Neural cell (in vitro differentiated cells): ENCODE data around the gene HAO2. TPM values are rescaled to one million over a fixed set of nuclear protein-coding genes. Genes with fewer than 3 reads are reported as not detected.

Experiments
- H2AFZ ChIP-seq: fragments of 200-600, 300-800 bp; sonication (generic), shearing (Covaris generic); 2 replicates; pipeline ENCODE4 v1.6.0; 2014; ENCODE audit warnings: low read depth, mild to moderate bottlenecking, antibody characterized with exemption, low read length, moderate library complexity
- H3F3A ChIP-seq: fragments of 200-600 bp; shearing (Covaris generic); 2 replicates; pipeline ENCODE4 v1.6.1; 2016; ENCODE audit warnings: mild to moderate bottlenecking, moderate library complexity, mixed read lengths, antibody characterized with exemption, low read length; ENCODE audit not compliant: insufficient read depth, poor library complexity, severe bottlenecking
- H3K27ac ChIP-seq: fragments of 200-600, 300-800 bp; sonication (generic), shearing (Covaris generic); 2 replicates; pipeline ENCODE4 v1.5.1; 2014; ENCODE audit warnings: mild to moderate bottlenecking, low read length, moderate library complexity
- H3K27me3 ChIP-seq: fragments of 300-800, 200-600 bp; sonication (generic), shearing (Covaris generic); 2 replicates; pipeline ENCODE4 v1.6.0; 2014; ENCODE audit warnings: mild to moderate bottlenecking, low read depth, low read length, moderate library complexity; ENCODE audit not compliant: insufficient read depth
- H3K36me3 ChIP-seq: fragments of 300-800, 200-600 bp; sonication (generic), shearing (Covaris generic); 2 replicates; pipeline ENCODE4 v1.5.1; 2014; ENCODE audit warnings: mild to moderate bottlenecking, antibody characterized with exemption, low read length, moderate library complexity; ENCODE audit not compliant: insufficient read depth
- H3K4me2 ChIP-seq: fragments of 300-800, 200-600 bp; sonication (generic), shearing (Covaris generic); 2 replicates; pipeline ENCODE4 v1.6.0; 2014; ENCODE audit warnings: mild to moderate bottlenecking, low read length
- H3K4me3 ChIP-seq: fragments of 300-800, 200-600 bp; sonication (generic), shearing (Covaris generic); 2 replicates; pipeline ENCODE4 v1.5.1; 2014; ENCODE audit warnings: mild to moderate bottlenecking, low read length, moderate library complexity
- H3K79me2 ChIP-seq: fragments of 200-600 bp; shearing (Covaris generic); replicated peaks from 2 replicates; pipeline ENCODE4 v1.6.0; 2014; ENCODE audit warnings: mild to moderate bottlenecking, low read length, moderate library complexity; ENCODE audit not compliant: insufficient read depth
- H3K9ac ChIP-seq: fragments of 300-800, 200-600 bp; sonication (generic), shearing (Covaris generic); 2 replicates; pipeline ENCODE4 v1.6.1; 2016; ENCODE audit warnings: mild to moderate bottlenecking, low read length, mixed read lengths
- H3K9me2 ChIP-seq: fragments of 200-600 bp; shearing (Covaris generic); 2 replicates; pipeline ENCODE4 v1.6.1; 2016; ENCODE audit warnings: mild to moderate bottlenecking, low read length, mixed read lengths; ENCODE audit not compliant: insufficient read depth
- H3K9me3 ChIP-seq: fragments of 200-600, 300-800 bp; sonication (generic), shearing (Covaris generic); 2 replicates; pipeline ENCODE4 v1.6.1; 2016; ENCODE audit warnings: mild to moderate bottlenecking, mixed run types, low read length, moderate library complexity, mixed read lengths
- H4K20me1 ChIP-seq: fragments of 200-600 bp; shearing (Covaris generic); 2 replicates; pipeline ENCODE4 v1.6.1; 2016; ENCODE audit warnings: mild to moderate bottlenecking, mixed run types; ENCODE audit not compliant: insufficient read depth
- CTCF ChIP-seq: fragments of 450-650 bp; IDR thresholded peaks from 2 replicates; pipeline ENCODE4 v1.5.1; 2014; ENCODE audit warnings: antibody characterized with exemption, mild to moderate bottlenecking, moderate library complexity; ENCODE audit not compliant: poor library complexity, severe bottlenecking
- EP300 ChIP-seq: fragments of 450-650 bp; conservative IDR thresholded peaks from 2 replicates; pipeline ENCODE4 v1.6.1; 2014; ENCODE audit warnings: antibody characterized with exemption, mild to moderate bottlenecking, moderate library complexity; ENCODE audit not compliant: poor library complexity, severe bottlenecking
- EZH2 ChIP-seq: fragments of 200-600, 300-800 bp; shearing (Covaris generic), sonication (generic); IDR thresholded peaks from 2 replicates; pipeline ENCODE4 v1.6.1; 2014; ENCODE audit warnings: antibody characterized with exemption, low read length, borderline replicate concordance, mild to moderate bottlenecking; ENCODE audit not compliant: insufficient read depth, poor library complexity, severe bottlenecking
- MXI1 ChIP-seq: fragments of 450-650 bp; conservative IDR thresholded peaks from 2 replicates; pipeline ENCODE4 v1.6.1; 2014; ENCODE audit warnings: antibody characterized with exemption, mild to moderate bottlenecking; ENCODE audit not compliant: poor library complexity, severe bottlenecking
- POLR2AphosphoS5 ChIP-seq: IDR thresholded peaks from 2 replicates; pipeline ENCODE4 v1.6.1; 2012
- RAD21 ChIP-seq: fragments of 450-650 bp; conservative IDR thresholded peaks from 2 replicates; pipeline ENCODE4 v1.6.1; 2014; ENCODE audit warnings: antibody characterized with exemption, mild to moderate bottlenecking, moderate library complexity
- REST ChIP-seq: IDR thresholded peaks from 2 replicates; pipeline ENCODE4 v1.6.1; 2012; ENCODE audit warnings: borderline replicate concordance
- SMC3 ChIP-seq: fragments of 450-650 bp; conservative IDR thresholded peaks from 2 replicates; pipeline ENCODE4 v1.6.1; 2014; ENCODE audit warnings: antibody characterized with exemption, mild to moderate bottlenecking, moderate library complexity; ENCODE audit not compliant: poor library complexity
- TAF1 ChIP-seq: IDR thresholded peaks from 2 replicates; pipeline ENCODE4 v1.6.1; 2012; ENCODE audit warnings: low read depth
- polyA plus RNA-seq: library from polyadenylated mRNA; depleted of rRNA; stranded (reverse); fragments of >200 nt; gene quantifications from 2 replicates; pipeline ENCODE4 v1.2.3, GENCODE V29; 2014

HAO2 gene
- polyA plus RNA-seq, 1 donor from 2014 or later, result not detected

GRCh38 chr1:119390526-119390925, 21.9 kb downstream of the HAO2 start:
- Histone ChIP-seq H3K9me2 (no peaks in the 10 kb centered on the region), H3K36me3 (no peaks in the 10 kb centered on the region), H3F3A (no peaks in the 10 kb centered on the region), H3K9me3 (no peaks in the 10 kb centered on the region), H3K27ac (no peak overlapping the region), H3K27me3 (no peaks in the 10 kb centered on the region), H3K79me2 (no peaks in the 10 kb centered on the region), H3K4me2 (no peak overlapping the region), H3K9ac (no peak overlapping the region), H2AFZ (no peak overlapping the region), H4K20me1 (no peaks in the 10 kb centered on the region), H3K4me3 (no peak overlapping the region)
- no peak for TF ChIP-seq POLR2AphosphoS5
- TF ChIP-seq EP300, result no peak
- no peak for TF ChIP-seq SMC3
- TF ChIP-seq TAF1, result no peak
- TF ChIP-seq RAD21, result no peak
- TF ChIP-seq CTCF, result no peak
- no peak for TF ChIP-seq EZH2
- TF ChIP-seq REST, result no peak
- TF ChIP-seq MXI1, result no peak

- no peaks in the 10 kb centered on the region for H3K27me3 ChIP-seq
- no peaks in the 10 kb centered on the region for H3K9me2 ChIP-seq
- no peaks in the 10 kb centered on the region for H4K20me1 ChIP-seq
- no peaks in the 10 kb centered on the region for H3K9me3 ChIP-seq
- H2AFZ ChIP-seq, result no peak overlapping the region
- TF ChIP-seq REST, result no peak
- no peak for TF ChIP-seq TAF1
- TF ChIP-seq SMC3, result no peak
- no peak for TF ChIP-seq MXI1
- no peak for TF ChIP-seq CTCF
- TF ChIP-seq POLR2AphosphoS5, result no peak
- TF ChIP-seq EP300, result no peak
- no peak for TF ChIP-seq EZH2
- TF ChIP-seq RAD21, result no peak
- no peaks in the 10 kb centered on the region for H3K79me2 ChIP-seq
- H3K9ac ChIP-seq, result no peak overlapping the region
- no peak overlapping the region for H3K4me2 ChIP-seq
- H3K36me3 ChIP-seq, result no peaks in the 10 kb centered on the region
- H3K27ac ChIP-seq, result no peak overlapping the region
- H3F3A ChIP-seq, result no peaks in the 10 kb centered on the region
- H3K4me3 ChIP-seq, result no peak overlapping the region
Measured at GRCh38 chr1:119391749-119392148, 23.2 kb downstream of the HAO2 start.
